Sigmoid colon (tissue), 7 donors: Measurements from ENCODE around the gene PRM2. TPM values are rescaled to one million over a fixed set of nuclear protein-coding genes. Genes with fewer than 3 reads are reported as not detected.

Experiments
- DNase-seq: peaks from one replicate; pipeline ENCODE4 v3.0.0-alpha.2; 2019
- H3K27ac ChIP-seq, 4 donors: fragments of 200-600 bp; sonication (generic); one replicate each; pipeline ENCODE4 v1.5.1; 2016 to 2019; ENCODE audit warnings: mild to moderate bottlenecking in 1 of 4
- H3K27me3 ChIP-seq, 3 donors: fragments of 200-600 bp; sonication (generic); one replicate each; pipeline ENCODE4 v1.5.1; 2019; ENCODE audit warnings: mild to moderate bottlenecking in 1 of 3
- H3K36me3 ChIP-seq, 4 donors: fragments of 200-600 bp; sonication (generic); one replicate each; pipeline ENCODE4 v1.5.1; 2016 to 2019
- H3K4me1 ChIP-seq, 4 donors: fragments of 200-600 bp; sonication (generic); one replicate each; pipeline ENCODE4 v1.5.1; 2017 to 2019
- H3K4me3 ChIP-seq, 4 donors: fragments of 200-600 bp; sonication (generic); one replicate each; pipeline ENCODE4 v1.5.1; 2017 to 2019; ENCODE audit warnings: mild to moderate bottlenecking in 2 of 4, moderate library complexity in 1 of 4
- H3K9me3 ChIP-seq, 4 donors: fragments of 200-600 bp in 3 of 4; sonication (generic) in 3 of 4; one replicate each; pipeline versions ENCODE4 v1.5.1 to v1.6.1; 2013 to 2019
- CTCF ChIP-seq, 4 experiments: fragments of 450-650 bp in 3 of 4; fragments of 200-600 bp in 1 of 4; IDR thresholded peaks; one replicate each; pipeline ENCODE4 v1.5.1; 2016 to 2019; ENCODE audit warnings: antibody characterized with exemption in 4 of 4, mild to moderate bottlenecking in 3 of 4, moderate library complexity in 2 of 4
- EP300 ChIP-seq, 4 donors: sonication (generic); formaldehyde crosslinking; IDR thresholded peaks; one replicate each; pipeline ENCODE4 v1.6.1; 2017; ENCODE audit warnings: antibody characterized with exemption in 4 of 4
- POLR2A ChIP-seq, 2 donors: fragments of 450-650 bp; IDR thresholded peaks; one replicate each; pipeline ENCODE4 v1.6.1; 2016; ENCODE audit warnings: antibody characterized with exemption in 2 of 2, mild to moderate bottlenecking in 2 of 2, moderate library complexity in 2 of 2
- POLR2AphosphoS5 ChIP-seq, 4 donors: sonication (generic); formaldehyde crosslinking; IDR thresholded peaks; one replicate each; pipeline ENCODE4 v1.6.1; 2017; ENCODE audit warnings: antibody characterized with exemption in 4 of 4
- WGBS, 2 donors: extraction: QIAGEN DNeasy Blood & Tissue Kit; methylation state at CpG; one replicate each; pipeline ENCODE4 v1.1.7; 2013; 5-methylcytosine and 5-hydroxymethylcytosine counted together
- intact Hi-C: fragments of 100-400 bp; cut with DNase I; formaldehyde crosslinking; loops from one replicate; pipeline ENCODE4 v1.15.1; 2023
- polyA plus RNA-seq, 3 donors: library from polyadenylated mRNA; stranded (reverse); fragments of 200-250 nt; gene quantifications; one replicate each; pipeline ENCODE4 v1.2.3, GENCODE V29; 2013
- total RNA-seq, 4 donors: library from RNA; depleted of rRNA; stranded (reverse); fragments of >200 nt; gene quantifications; one replicate each; pipeline ENCODE4 v1.1.0, GENCODE V29; 2016
- donor health status: healthy with polysubstance abuse.
- donor health status: Bipolar disorder and iron deficiency.
- donor health status: healthy.

Gene PRM2
- total and polyA plus RNA-seq, 7 donors = not detected

GRCh38 chr16:11238272-11239202, 37.7 kb downstream of the PRM2 start:
- 97% methylated on average over 15 of the region's 15 CpGs for WGBS, 2 donors
- peaks cover 0 to 5% (median 0%) of the 10 kb centered on the region in 4 donors for H3K4me1 ChIP-seq
- H3K4me3 ChIP-seq = no peak overlapping the region
- no peak for TF ChIP-seq POLR2A (IDR thresholded peaks at IDR 0.05)
- TF ChIP-seq EP300 (IDR thresholded peaks at IDR 0.05) = no peak
- no peak for TF ChIP-seq POLR2AphosphoS5 (IDR thresholded peaks at IDR 0.05)
- no peak for TF ChIP-seq CTCF (IDR thresholded peaks at IDR 0.05)
- H3K9me3 ChIP-seq = no peaks in the 10 kb centered on the region
- H3K36me3 ChIP-seq = no peaks in the 10 kb centered on the region
- DNase-seq = no peak
- no peaks in the 10 kb centered on the region for H3K27me3 ChIP-seq
- no peak overlapping the region for H3K27ac ChIP-seq
- intact Hi-C loops = no loop called here

GRCh38 chr16:11236461-11237254, 39.6 kb downstream of the PRM2 start:
- DNase-seq = no peak
- 81 to 88% methylated on average over 10 of the region's 10 CpGs for WGBS, 2 donors
- intact Hi-C loops = no loop called here

GRCh38 chr16:11235703-11235991, 40.6 kb downstream of the PRM2 start:
- no peaks in the 10 kb centered on the region for H3K27me3 ChIP-seq
- intact Hi-C loops = no loop called here
- H3K36me3 ChIP-seq = no peaks in the 10 kb centered on the region
- peaks cover 0 to 10% (median 0%) of the 10 kb centered on the region in 4 donors for H3K4me1 ChIP-seq
- no peak for TF ChIP-seq EP300 (IDR thresholded peaks at IDR 0.05)
- no peak for TF ChIP-seq POLR2AphosphoS5 (IDR thresholded peaks at IDR 0.05)
- no peak for TF ChIP-seq CTCF (IDR thresholded peaks at IDR 0.05)
- H3K9me3 ChIP-seq = no peaks in the 10 kb centered on the region
- H3K4me3 ChIP-seq = no peak overlapping the region
- WGBS, 2 donors = 14 to 53% methylated on average over 5 of the region's 5 CpGs
- no peak overlapping the region for H3K27ac ChIP-seq
- no peak for DNase-seq

More at GRCh38 chr16:11236461-11237254, 39.6 kb downstream of the PRM2 start:
- TF ChIP-seq POLR2AphosphoS5 (IDR thresholded peaks at IDR 0.05) (no peak), POLR2A (IDR thresholded peaks at IDR 0.05) (no peak), CTCF (IDR thresholded peaks at IDR 0.05) (no peak), EP300 (IDR thresholded peaks at IDR 0.05) (no peak)
- H3K27ac ChIP-seq = no peak overlapping the region
- no peaks in the 10 kb centered on the region for H3K27me3 ChIP-seq
- no peaks in the 10 kb centered on the region for H3K9me3 ChIP-seq
- no peaks in the 10 kb centered on the region for H3K36me3 ChIP-seq
- peaks cover 0 to 12% (median 0%) of the 10 kb centered on the region in 4 donors for H3K4me1 ChIP-seq
- no peak overlapping the region for H3K4me3 ChIP-seq

GRCh38 chr16:11234884-11235702, 41.2 kb downstream of the PRM2 start:
- WGBS, 2 donors = 75 to 89% methylated on average over 13 of the region's 13 CpGs

More at GRCh38 chr16:11234884-11235702, 41.2 kb downstream of the PRM2 start:
- Histone ChIP-seq H3K27me3 (no peaks in the 10 kb centered on the region), H3K4me1 (peaks cover 0 to 7% (median 0%) of the 10 kb centered on the region in 4 donors), H3K36me3 (no peaks in the 10 kb centered on the region), H3K4me3 (no peak overlapping the region), H3K9me3 (no peaks in the 10 kb centered on the region), H3K27ac (no peak overlapping the region)
- DNase-seq = no peak
- no peak for TF ChIP-seq POLR2A (IDR thresholded peaks at IDR 0.05)
- no peak for TF ChIP-seq CTCF (IDR thresholded peaks at IDR 0.05)
- TF ChIP-seq POLR2AphosphoS5 (IDR thresholded peaks at IDR 0.05) = no peak
- TF ChIP-seq EP300 (IDR thresholded peaks at IDR 0.05) = no peak
- intact Hi-C loops = no loop called here
